Activated T-cell treated with anti-CD3 and anti-CD28 coated beads for 24 hours (primary cell): ENCODE data around the gene TUT4.
"Not testable (repeated sequence)": the region's sequence is repeated elsewhere in the genome, so short reads cannot be mapped to it uniquely, and the experiment has no call there.

Source experiments
- DNase-seq: peaks from one replicate; pipeline ENCODE4 v3.0.0-alpha.2; 2020; ENCODE audit warnings: low read depth

TUT4 gene

DNA sequence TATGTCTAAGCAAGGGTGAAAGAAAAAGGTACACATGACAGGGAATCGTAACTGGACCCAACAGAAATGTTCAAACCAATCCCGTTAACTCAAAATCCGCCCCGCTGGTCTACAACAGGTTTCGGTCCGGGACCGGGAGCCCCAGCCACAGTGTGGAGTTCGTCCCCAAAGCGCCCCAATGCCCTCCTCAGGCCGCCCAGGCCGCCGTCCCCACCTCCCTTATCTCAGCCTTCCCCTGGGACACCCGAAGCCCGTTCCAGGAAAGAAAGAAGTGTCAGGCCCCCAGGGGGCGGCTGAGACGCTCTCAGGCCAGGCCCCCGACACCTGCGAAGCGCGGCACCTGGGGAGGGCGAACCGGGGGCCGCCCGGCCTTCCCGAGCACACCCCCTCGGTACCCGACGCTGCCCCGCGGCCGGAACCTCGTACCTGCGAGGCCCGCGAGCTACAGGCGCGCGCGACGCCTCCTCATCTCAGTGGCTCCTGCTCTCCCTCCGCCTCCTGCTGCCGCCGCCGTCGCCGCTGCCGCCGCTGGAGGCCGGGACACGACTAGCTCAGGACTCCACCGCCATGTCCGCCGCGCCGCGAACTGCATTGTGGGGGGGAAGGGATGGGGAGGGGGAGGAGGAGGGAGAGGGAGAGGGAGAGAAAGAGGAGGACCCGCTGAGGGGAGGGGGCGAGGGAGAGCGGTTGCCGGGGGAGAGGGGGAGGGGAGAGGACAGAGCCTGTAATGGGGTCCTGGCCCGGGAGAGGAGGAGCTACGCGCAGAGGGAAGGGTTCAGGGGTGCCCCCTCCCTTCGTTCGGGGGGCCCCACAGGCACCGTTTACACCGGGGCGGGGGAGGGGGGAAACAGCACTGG lies at the start of gene TUT4:
TSS of gene TUT4 (minus strand) at position 588 of the 857 bp plus-strand sequence. CDS start 26,812 bp downstream, outside the sequence.
- DNase-seq: peak; percentile 57

DNA sequence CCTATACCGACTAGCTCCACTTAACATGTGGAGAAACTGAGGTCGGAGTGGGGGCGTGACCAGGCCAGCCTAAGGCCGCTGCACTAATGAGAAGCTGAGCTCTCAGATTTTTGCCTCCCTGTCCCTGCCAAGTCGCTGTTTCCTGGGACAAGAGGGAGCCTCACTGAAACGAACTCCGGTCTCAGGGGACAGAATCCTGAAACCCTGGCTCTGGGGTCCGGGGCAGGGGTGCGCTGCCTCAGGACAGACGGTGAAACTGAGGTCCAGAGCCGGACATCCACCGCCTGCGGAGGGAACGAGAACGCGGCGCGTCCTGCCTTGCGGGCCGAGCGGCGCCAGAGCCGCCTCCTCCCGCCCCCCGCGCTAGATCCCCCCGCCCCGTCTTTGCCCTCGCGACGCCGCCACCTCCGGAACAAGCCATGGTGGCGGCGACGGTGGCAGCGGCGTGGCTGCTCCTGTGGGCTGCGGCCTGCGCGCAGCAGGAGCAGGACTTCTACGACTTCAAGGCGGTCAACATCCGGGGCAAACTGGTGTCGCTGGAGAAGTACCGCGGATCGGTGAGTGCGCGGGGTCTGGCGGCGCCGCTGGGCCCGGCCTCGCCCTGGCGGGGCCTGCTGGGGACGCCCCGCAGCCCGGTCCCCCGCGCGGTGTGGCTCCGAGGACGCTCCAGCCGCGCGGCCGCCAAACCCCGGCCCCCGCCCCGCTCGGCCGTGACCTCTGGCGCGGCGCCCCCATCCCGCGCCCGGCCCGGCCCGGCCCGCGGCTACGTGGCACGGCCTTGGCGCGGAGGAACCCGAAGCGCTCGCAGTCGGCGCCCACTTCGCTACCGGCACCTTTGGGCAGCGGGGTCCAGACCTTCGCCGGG lies 49.3 kb upstream of the TUT4 start, which contains the start of gene GPX7:
TSS of gene GPX7 (plus strand) at position 381 of the 865 bp plus-strand sequence. CDS start at position 420, 39 bp downstream.
- DNase-seq: peak; percentile 33

GRCh38 chr1:52601519-52601918 lies 48.6 kb upstream of the TUT4 start:
- DNase-seq: no peak

DNA sequence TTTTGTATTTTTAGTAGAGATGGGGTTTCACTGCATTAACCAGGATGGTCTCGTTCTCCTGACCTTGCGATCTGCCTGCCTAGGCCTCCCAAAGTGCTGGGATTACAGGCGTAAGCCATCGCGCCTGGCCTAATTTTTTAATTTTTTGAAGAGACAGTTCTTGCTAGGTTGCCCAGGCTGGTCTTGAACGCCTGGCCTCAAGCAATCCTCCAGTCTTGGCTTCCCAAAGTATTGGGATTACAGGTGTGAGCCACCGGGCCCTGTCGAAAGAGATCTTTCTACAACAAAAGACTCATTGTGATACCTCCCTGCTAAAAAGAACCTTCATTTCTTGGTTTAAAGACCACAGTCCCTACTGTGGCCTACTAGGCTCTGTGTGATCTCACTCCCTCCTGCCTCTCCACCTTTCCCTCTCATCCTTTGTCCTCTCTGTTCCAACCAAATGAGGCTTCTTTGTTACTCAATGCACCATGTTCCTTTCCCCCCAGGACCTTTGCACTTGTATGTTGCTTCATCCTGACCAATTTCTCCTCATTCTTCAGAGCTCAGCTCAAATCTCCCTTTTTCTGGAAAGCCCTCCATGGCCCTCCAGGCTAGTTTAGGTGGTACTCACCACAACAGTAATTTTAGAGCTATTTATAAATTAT lies 47.8 kb upstream of the TUT4 start:
- DNase-seq: no peak

DNA sequence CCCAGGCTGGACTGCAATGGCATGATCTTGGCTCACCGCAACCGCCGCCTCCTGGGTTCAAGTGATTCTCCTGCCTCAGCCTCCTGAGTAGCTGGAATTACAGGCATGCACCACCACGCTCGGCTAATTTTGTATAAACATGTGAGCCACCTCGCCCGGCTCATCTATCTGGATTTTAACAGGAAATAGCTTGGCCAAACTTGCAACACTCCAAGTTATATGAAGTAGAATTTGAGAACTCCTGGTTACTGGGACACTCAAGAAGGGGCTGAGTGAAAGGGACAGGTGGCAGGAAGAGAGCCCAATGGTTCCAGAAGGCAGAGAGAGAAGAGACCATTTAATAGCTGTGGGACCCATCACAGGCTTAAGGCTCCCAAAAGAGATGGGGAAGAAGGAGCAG lies 46.3 kb upstream of the TUT4 start:
- DNase-seq: no peak

- no peak for DNase-seq
Measured at GRCh38 chr1:52598729-52599128, 45.8 kb upstream of the TUT4 start.

- DNase-seq: no peak
Measured at GRCh38 chr1:52597912-52598311, 45.0 kb upstream of the TUT4 start.

DNA sequence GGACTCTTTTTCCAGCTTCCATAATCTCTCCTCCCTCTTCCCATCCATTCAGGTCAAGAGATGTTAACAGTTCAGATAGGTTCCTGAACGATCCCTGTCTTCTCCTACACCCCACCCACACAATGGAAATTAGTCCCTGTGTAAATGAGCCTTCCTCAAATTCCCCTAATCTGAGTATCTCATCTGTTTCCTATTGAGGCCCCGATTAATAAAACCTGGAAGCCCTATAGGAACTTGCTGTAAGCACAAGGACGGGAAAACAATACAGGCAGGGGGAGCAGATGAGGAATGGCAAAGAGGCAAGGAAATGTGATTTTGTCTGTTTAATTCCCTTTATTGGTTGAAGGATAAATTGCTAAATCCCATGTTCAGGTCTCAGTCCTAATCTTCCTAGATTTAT lies 42.2 kb upstream of the TUT4 start:
- no peak for DNase-seq

- no peak for DNase-seq
Measured at GRCh38 chr1:52593495-52593894, 40.6 kb upstream of the TUT4 start.

DNA sequence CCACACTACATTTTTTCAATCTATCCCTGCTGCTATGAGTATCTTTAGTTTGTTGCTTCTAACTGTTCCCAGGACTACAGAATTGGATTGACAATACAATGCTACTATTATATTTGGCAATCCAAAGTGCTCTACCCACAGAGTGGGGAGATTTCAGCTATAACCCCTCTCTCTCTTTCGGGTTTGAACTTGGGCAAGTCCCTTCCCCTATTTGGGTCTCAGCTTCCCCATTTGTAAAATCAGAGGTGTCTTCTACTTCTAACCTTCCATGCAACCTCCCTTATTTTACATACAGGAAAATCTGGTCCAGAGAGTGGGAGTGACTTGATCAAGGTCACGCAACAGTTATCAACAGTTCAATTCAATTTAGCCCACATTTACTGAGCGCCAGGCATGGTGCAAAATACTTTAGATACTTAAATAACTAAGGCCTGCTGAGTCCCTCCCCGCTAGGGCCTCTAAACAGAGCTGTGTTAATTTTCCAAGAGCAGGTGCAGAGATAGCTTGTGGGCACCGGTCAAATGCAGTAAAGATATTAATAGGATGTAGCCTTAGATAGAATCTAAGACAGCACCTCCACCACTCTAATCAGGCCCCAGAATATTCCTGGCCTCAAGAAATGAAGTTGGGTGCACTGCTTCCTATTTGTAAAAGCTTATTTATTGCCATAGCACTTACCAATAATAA lies 39.9 kb upstream of the TUT4 start:
- no peak for DNase-seq

DNA sequence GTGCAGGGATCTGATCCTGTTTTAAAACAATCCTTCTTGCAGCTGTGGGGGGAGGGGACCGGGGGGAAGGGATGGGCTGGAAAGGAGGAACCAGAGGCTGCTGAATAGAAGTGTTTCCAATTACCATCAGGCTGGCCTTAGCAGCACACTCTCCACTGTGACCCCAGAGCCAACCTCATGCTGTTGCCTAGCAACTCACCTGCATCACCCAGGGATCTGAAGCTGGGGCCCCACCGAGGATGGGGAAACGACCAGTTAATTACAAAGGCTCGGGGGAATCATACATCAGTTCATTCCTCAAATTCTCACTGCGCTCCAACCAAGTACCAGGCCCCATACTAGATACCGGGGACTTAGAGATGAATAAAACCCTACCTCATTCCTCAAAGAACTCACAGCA lies 37.4 kb upstream of the TUT4 start:
- DNase-seq: no peak

GRCh38 chr1:52588535-52588934 lies 35.6 kb upstream of the TUT4 start:
- no peak for DNase-seq

GRCh38 chr1:52588027-52588426 lies 35.1 kb upstream of the TUT4 start:
- no peak for DNase-seq

DNA sequence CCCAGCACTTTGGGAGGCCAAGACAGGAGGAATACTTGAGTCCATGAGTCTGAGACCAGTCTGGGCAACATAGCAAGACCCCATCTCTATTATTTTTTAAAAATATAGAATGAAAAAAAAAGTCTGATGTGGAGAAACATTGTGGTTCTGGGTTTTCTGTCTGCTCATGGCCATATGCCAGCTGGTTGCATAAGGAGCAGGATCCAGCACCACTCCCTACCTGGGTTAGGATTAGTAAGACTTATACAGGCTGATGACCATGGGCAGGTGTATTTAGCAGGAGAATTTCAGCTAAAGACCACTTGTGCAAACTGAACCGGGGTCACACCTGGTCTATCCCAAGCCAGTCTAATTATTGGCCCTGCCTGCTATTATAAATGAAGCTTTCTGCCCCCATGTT lies 32.6 kb upstream of the TUT4 start:
- no peak for DNase-seq

DNA sequence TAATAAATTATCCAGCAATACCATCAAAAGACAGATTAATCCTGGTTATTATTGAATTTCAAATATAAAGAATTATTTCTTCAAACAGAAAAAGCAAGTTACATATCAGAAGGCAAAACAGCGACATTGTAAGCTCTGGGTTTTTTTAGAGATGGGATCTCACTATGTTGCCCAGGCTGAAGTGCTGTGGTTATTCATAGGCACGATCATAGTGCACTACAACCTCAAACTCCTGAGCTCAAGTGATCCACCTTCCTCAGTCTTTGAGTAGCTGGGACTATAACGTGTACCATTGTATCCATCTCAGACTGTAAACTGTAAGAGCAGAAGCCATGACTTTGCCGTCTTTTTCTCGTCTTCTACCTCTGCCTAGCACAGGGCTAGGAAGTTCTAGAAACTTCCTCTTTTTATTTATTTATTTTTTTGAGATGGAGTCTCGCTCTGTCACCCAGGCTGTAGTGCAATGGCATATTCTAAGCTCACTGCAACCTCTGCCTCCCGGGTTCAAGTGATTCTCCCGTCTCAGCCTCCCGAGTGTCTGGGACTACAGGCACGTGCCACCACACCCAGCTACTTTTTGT lies 29.3 kb upstream of the TUT4 start:
- no peak for DNase-seq

DNA sequence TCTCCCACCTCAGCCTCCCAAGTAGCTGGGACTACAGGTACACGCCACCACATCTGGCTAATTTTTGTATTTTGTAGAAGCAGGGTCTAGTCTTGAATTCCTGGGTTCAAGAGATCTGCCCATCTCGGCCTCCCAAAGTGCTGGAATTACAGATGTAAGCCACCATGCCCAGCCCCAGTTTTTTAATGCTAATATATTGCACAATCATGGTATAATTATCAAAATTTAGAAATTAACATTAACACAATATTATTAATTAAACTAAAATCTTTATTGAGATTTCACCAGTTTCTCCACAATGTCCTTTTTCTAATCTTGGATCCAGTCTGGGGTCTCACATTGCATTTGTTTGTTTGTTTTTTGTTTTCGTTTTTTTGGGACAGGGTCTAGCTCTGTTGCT lies 27.4 kb upstream of the TUT4 start:
- DNase-seq: no peak

DNA sequence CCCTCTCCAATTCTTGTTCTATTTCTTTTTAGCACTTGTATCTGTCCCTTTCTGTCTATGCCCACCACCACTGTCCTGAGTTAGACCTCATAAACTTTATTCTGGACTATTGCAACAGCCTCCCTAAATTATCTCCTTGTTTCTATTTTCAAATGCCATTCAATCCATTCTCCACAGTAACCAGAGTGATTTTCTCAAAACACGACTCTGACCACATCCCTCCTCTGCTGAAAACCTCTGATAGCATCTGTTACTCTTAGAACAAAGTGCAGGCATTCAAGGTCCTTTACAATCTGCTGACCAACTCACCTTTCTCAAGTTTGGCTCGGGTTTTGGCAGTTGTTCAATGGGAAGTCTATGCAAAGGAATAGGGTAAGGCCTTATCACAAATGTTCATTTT lies 26.5 kb upstream of the TUT4 start:
- no peak for DNase-seq

- DNase-seq: not testable (repeated sequence)
Measured at GRCh38 chr1:52578066-52578465, 25.2 kb upstream of the TUT4 start.

DNA sequence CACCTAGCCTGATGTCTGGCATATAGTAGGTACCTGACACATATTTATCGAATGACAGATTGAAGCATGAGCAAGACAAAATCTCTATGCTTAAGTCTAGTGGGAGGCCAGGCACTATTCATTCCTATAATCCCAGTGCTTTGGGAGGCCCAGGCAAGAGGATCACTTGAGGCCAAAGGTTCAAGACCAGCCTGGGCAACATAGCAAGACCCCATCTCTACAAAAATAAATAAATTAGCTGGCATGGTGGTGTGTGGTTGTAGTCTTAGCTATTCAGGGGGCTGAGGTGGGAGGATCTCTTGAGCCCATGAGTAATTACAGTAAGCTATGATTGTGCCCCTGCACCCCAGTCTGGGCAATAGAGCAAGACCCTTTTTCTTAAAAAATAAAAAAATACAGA lies 23.2 kb upstream of the TUT4 start:
- no peak for DNase-seq

- DNase-seq: no peak
Measured at GRCh38 chr1:52574594-52574993, 21.7 kb upstream of the TUT4 start.

GRCh38 chr1:52572387-52572786 lies 19.5 kb upstream of the TUT4 start:
- DNase-seq: no peak

GRCh38 chr1:52571783-52572182 lies 18.9 kb upstream of the TUT4 start:
- no peak for DNase-seq
